A673 (cell line): ENCODE data around the gene FXYD3.

Experiments
- CTCF ChIP-seq: fragments of 300-800, 200-600 bp; sonication (generic); conservative IDR thresholded peaks from 2 replicates; pipeline ENCODE4 v1.5.1; 2017; ENCODE audit warnings: low read depth, mild to moderate bottlenecking, antibody characterized with exemption, low read length, moderate library complexity, mixed read lengths
- EZH2 ChIP-seq: fragments of 200-600 bp; sonication (generic); IDR thresholded peaks from 2 replicates; pipeline ENCODE4 v1.6.1; 2017; ENCODE audit warnings: borderline replicate concordance, low read depth, mild to moderate bottlenecking, mixed read lengths, antibody characterized with exemption, low read length; ENCODE audit not compliant: poor library complexity, severe bottlenecking

- TF ChIP-seq CTCF (no peak), EZH2 (no peak)
Observed at GRCh38 chr19:35151273-35152065, 35.8 kb downstream of the FXYD3 start.
